ENCODE data around the gene TMIGD3.

Gene TMIGD3

DNA sequence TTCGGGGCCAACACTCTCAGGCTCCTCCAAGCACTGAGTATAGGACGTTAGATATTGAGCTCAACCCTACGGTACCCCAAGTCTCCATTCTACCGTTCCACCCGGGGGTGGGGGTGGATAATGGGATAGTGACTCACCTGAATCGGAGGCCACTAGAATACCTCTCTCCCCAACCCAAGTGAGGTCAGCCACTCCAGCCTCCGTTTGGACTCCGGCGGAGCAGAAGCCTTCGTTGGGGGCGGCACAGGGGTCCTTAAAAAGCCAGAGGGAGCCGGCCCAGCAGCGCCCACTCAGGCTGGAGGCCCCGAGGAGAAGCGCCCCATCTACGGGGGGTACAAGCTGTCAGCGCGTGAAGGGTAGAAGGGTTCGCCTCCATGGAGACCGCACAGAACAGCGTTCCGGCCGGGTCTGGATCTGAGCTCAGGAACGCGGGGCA lies 54.9 kb downstream of the TMIGD3 start:
- DNase-seq (ENCODE audit: low spot score), result peak; percentile 17

DNA sequence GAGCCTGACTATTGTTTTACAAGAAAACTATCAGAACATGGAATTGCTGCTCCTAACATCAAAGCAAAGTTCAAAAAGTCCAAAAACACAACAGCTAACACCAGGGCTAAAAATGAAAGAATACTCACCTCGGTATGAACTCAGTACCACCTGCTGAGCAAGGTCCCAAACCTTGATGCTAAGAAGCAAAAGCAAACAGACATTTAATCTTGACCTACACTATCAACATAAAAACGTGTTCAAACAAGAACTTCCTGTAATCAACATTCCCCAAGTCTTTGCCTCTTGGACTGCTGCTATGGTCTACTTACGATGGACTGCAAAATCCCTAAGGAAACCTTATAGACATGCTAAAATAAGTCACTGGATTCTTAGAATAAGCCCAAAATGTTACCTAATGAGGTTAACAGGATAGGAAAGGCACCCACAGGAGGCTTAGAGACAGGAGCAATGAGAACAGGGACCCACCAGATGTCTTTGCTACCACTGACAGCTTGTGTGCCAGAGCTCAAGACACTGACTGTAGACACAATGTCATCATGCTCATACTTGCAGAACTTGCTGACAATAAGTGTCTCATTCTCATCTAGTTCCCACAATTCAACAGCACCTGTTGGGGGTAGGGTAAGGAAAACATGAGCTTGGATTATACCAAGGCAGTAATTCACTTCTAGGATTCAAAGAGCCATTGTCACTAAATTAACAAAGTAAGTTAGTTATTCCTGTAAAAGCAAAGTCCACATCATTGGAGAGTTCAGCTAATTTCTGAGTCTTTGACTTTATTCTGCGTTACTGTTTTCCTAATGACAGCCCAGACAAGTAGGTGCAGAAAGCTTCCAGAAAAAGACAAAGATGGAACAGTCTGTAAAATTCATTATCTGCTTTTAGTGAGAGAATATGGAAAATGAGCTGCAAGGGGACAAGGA lies 56.2 kb downstream of the TMIGD3 start:
- DNase-seq (ENCODE audit: low spot score), result no peak

DNA sequence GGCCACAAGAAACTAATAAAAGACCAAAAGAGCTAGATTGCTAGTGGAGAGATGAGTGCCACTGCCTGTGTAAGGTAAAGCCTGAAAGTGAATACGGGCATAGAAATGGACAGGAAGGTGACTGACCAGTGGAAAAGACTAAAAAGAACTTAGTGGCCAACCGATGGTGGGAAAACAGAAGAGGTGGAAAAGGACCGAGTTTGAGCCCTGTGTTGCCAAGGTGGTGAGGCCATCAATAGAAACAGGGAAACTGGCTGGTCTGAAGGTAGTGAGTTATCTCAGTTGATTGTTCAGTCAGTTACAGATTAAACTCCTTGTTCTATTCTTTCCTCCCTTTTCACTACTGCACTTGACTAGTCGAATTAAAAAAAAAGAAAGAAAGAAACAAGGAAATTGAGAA lies 56.9 kb downstream of the TMIGD3 start:
- no peak for DNase-seq (ENCODE audit: low spot score)

DNA sequence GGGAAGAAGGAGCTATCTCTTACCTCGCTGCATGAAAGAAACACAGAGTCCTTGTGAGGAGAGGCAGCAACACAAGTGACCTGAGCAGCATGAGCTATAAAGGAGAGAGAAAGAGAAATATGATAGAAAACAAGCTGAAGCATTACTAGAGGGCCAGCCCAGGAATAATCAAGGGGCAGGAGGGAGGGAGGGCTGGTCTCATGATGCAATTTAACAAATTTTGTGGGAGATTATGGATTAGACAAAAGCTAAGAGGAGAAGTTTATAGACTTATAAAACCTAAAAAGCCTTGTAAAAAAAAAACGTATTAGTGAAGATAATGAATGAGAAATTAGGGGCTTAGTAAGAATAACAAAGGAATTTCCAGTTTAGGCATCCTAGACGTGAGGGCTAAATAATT lies 59.4 kb downstream of the TMIGD3 start:
- no peak for DNase-seq (ENCODE audit: low spot score)

DNA sequence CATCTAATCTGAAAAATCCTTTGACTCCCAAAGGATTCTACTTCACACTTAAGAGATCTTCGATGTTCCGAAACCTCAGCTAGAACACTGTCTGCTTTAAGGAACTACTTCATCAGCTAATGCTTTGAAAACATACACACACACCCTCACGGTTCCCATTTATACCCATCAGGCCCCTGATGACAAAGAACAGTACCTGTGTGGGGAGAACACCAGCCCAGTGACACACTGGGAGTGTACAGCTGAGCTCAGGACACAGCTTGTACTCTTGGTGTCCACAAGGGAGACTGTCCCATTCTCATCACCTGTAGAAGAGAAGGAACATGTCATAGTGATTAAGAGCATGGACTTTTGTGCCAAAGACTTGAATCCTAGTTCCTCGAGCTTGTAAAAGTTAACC lies 61.0 kb downstream of the TMIGD3 start:
- no peak for DNase-seq (ENCODE audit: low spot score)

DNA sequence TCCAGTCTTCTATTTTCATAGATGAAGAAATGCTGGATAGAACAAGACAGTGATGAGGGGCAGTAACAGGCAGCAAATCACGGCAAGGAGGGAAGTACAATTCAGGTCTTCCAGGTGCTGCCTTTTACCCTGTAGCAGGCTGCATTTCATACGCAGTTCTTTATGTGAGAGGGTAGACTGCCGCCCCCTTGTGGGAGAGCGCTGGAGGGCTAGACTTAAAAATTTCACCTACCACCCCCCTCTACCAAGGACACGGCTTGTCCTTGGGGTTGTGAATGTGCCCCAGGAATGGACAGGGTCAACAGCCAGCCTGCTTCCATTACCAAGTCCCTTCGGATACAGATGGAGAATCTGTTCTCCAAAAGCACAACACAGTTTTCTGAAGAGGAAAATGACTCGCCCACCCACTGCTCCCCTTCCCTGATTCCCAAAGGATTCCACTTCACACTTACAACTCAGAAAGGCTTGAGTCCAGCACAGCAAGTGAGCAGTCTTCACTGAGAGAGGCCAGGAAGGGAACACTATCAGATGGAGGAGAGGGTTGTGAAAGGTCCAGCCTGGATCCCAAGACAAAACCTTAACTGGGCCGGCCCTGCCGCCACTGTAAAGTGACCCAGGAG lies 61.8 kb downstream of the TMIGD3 start:
- peak; percentile 13 for DNase-seq (ENCODE audit: low spot score)

DNA sequence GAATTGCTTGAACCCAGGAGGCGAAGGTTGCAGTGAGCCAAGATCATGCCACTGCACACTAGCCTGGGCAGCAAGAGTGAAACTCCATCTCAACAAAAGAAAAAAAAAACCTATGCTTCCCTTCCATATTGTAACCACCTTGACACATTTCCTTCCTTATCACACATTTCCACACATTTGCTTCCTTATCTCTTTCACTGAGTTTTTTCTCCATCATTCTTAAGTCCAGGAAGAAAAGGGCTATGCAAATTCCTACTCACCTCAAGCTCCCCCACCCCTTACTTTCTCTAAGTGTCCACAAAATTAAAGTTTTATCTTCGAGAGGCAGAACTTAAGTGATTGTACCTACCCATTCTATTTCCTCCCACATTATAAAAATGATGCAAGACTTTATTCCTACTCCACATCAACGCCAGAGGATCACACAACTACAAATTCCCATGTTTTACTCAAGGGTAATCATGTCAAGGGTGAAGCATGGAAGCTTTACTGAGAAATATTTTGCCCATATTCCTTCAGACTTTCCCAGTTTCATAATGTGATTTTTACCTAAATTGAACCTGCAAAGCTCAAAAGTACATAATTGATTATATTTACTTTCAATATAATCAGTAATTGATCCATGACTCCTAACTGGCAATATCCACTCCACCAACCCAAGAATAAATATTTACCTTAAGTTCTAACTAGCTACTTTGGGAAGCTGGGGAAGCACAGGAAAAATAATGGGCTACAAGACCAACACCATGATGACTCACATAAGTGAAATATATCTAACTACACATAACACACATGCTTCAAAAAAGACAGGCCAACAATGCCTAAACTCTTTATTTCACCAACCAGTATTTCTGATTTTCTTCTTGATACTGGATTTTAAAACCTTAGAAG lies 63.7 kb downstream of the TMIGD3 start:
- DNase-seq (ENCODE audit: low spot score), result no peak

DNA sequence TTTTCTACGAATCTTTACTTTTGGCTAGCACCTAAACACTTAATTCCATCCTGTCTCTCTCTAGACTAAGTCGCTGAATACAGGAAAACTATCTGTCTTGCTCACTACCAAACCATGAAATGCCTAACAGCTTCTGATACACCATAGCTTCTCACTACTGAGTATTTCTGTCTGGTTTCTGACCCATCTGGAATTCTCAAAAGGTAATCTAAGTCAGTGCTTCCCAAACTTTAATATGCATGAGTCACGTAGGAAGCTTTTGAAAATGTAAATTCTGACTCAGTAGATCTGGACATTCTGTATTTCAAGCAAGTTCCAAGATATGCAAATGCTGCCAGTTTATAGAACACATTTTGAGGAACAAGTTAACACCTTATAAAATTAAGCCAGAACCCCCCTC lies 66.7 kb downstream of the TMIGD3 start:
- DNase-seq (ENCODE audit: low spot score), result no peak

Small RNA genes within 50 kb of the gene (small RNA-seq; reads per million reads assigned to genes)
- gene RF00019, result 0 reads per million in 2 experiments
- gene RNU6-792P, result 0 reads per million in 2 experiments
